Esophagus squamous epithelium (tissue), 4 donors: Measurements from ENCODE around the gene DSCAML1.

Experiments
- CTCF ChIP-seq, 6 experiments: fragments of 450-650 bp in 4 of 6; fragments of 200-600 bp in 2 of 6; sonication (generic) in 2 of 6; IDR thresholded peaks; one replicate each; pipeline ENCODE4 v1.5.1; 2016 to 2019; ENCODE audit warnings: antibody characterized with exemption in 6 of 6, mild to moderate bottlenecking in 4 of 6, moderate library complexity in 4 of 6
- POLR2A ChIP-seq, 4 donors: fragments of 450-650 bp; IDR thresholded peaks; one replicate each; pipeline ENCODE4 v1.6.1; 2017; ENCODE audit warnings: antibody characterized with exemption in 4 of 4, mild to moderate bottlenecking in 4 of 4, moderate library complexity in 3 of 4

- no peak for TF ChIP-seq POLR2A (IDR thresholded peaks at IDR 0.05)
- TF ChIP-seq CTCF (IDR thresholded peaks at IDR 0.05) = peak in 1 of 6 experiments; percentile 29
Observed at GRCh38 chr11:117823294-117823945, 26.4 kb upstream of the DSCAML1 start.
